Gastroesophageal sphincter (tissue), 4 donors: Measurements from ENCODE around the gene MSH3. TPM values are rescaled to one million over a fixed set of nuclear protein-coding genes. Genes with fewer than 3 reads are reported as not detected.

Source experiments
- ATAC-seq: fragments of 150-250 bp; one replicate; pipeline ENCODE4 v1.9.1; 2016; ENCODE audit warnings: mild to moderate bottlenecking, moderate library complexity
- H3K27ac ChIP-seq, 4 donors: fragments of 200-600 bp; sonication (generic) in 3 of 4; 1 replicate in 3 of 4; 2 replicates in 1 of 4; pipeline ENCODE4 v1.5.1; 2016 to 2019
- H3K27me3 ChIP-seq: fragments of 200-600 bp; sonication (generic); one replicate; pipeline ENCODE4 v1.5.1; 2019
- H3K36me3 ChIP-seq, 2 donors: fragments of 200-600 bp; sonication (generic); one replicate each; pipeline ENCODE4 v1.5.1; 2019; ENCODE audit warnings: control low read depth in 1 of 2
- H3K4me1 ChIP-seq, 3 donors: fragments of 200-600 bp; sonication (generic); 1 replicate in 2 of 3; 2 replicates in 1 of 3; pipeline ENCODE4 v1.5.1; 2016 to 2019; ENCODE audit warnings: control low read depth in 2 of 3
- H3K4me3 ChIP-seq, 2 donors: fragments of 200-600 bp; sonication (generic); one replicate each; pipeline ENCODE4 v1.5.1; 2019; ENCODE audit warnings: mild to moderate bottlenecking in 1 of 2, moderate library complexity in 1 of 2
- H3K9me3 ChIP-seq, 3 donors: fragments of 200-600 bp; sonication (generic); one replicate each; pipeline ENCODE4 v1.5.1; 2017 to 2019; ENCODE audit warnings: control low read depth in 2 of 3
- CTCF ChIP-seq, 4 experiments: fragments of 200-600 bp in 2 of 4; fragments of 450-650 bp in 2 of 4; sonication (generic) in 1 of 4; IDR thresholded peaks; one replicate each; pipeline ENCODE4 v1.5.1; 2017 to 2019; ENCODE audit warnings: antibody characterized with exemption in 4 of 4, mild to moderate bottlenecking in 2 of 4, moderate library complexity in 2 of 4
- EP300 ChIP-seq: sonication (generic); formaldehyde crosslinking; IDR thresholded peaks from one replicate; pipeline ENCODE4 v1.6.1; 2017; ENCODE audit warnings: antibody characterized with exemption, mild to moderate bottlenecking
- POLR2A ChIP-seq, 2 donors: fragments of 450-650 bp; IDR thresholded peaks; one replicate each; pipeline ENCODE4 v1.6.1; 2017; ENCODE audit warnings: antibody characterized with exemption in 2 of 2, mild to moderate bottlenecking in 2 of 2, moderate library complexity in 1 of 2
- POLR2AphosphoS5 ChIP-seq: sonication (generic); formaldehyde crosslinking; IDR thresholded peaks from one replicate; pipeline ENCODE4 v1.6.1; 2017; ENCODE audit warnings: antibody characterized with exemption
- WGBS, 2 donors: methylation state at CpG; one replicate each; pipeline ENCODE4 v1.1.5; 2018; ENCODE audit warnings: low coverage in 1 of 2; 5-methylcytosine and 5-hydroxymethylcytosine counted together
- total RNA-seq, 4 donors: library from RNA; depleted of rRNA; stranded (reverse); fragments of >200 nt; gene quantifications; one replicate each; pipeline ENCODE4 v1.1.0, GENCODE V29; 2016

MSH3 gene
- total RNA-seq, 4 donors from 2014 or later: 10.7 to 14.0 (median 12.0) TPM

GRCh38 chr5:80672140-80672736 lies 17.8 kb downstream of the MSH3 start:
- Histone ChIP-seq H3K4me3 (no peak overlapping the region), H3K4me1 (no peaks in the 10 kb centered on the region), H3K27me3 (no peaks in the 10 kb centered on the region), H3K36me3 (peaks cover 0 to 81% of the 10 kb centered on the region in 2 donors), H3K27ac (no peak overlapping the region), H3K9me3 (no peaks in the 10 kb centered on the region)
- 8 to 18% methylated on average over 7 of the region's 7 CpGs for WGBS, 2 donors
- peak; percentile 55 for ATAC-seq
- TF ChIP-seq CTCF (IDR thresholded peaks at IDR 0.05) (peak; percentile 58 to 75 (median 70)), EP300 (no peak), POLR2A (IDR thresholded peaks at IDR 0.05) (no peak), POLR2AphosphoS5 (no peak)

- Histone ChIP-seq H3K36me3 (peaks cover 0 to 66% of the 10 kb centered on the region in 2 donors), H3K4me3 (no peak overlapping the region), H3K4me1 (no peaks in the 10 kb centered on the region), H3K27ac (no peak overlapping the region), H3K9me3 (no peaks in the 10 kb centered on the region), H3K27me3 (no peaks in the 10 kb centered on the region)
- no peak for ATAC-seq
- WGBS, 2 donors: 51 to 72% methylated on average over 4 to 6 of the region's 6 CpGs
- TF ChIP-seq CTCF (IDR thresholded peaks at IDR 0.05) (no peak), POLR2A (IDR thresholded peaks at IDR 0.05) (no peak)
Observed at GRCh38 chr5:80676706-80677105, 22.3 kb downstream of the MSH3 start.

- no peak for ATAC-seq
- Histone ChIP-seq H3K27ac (no peak overlapping the region), H3K27me3 (no peaks in the 10 kb centered on the region), H3K4me1 (no peaks in the 10 kb centered on the region), H3K36me3 (peaks cover 0 to 3% of the 10 kb centered on the region in 2 donors), H3K4me3 (no peak overlapping the region), H3K9me3 (no peaks in the 10 kb centered on the region)
- TF ChIP-seq EP300: no peak
- no peak for TF ChIP-seq POLR2A (IDR thresholded peaks at IDR 0.05)
- TF ChIP-seq CTCF (IDR thresholded peaks at IDR 0.05): no peak
- TF ChIP-seq POLR2AphosphoS5: no peak
Observed at GRCh38 chr5:80686757-80687156, 32.3 kb downstream of the MSH3 start.

GRCh38 chr5:80688648-80689420 lies 34.4 kb downstream of the MSH3 start:
- no peaks in the 10 kb centered on the region for H3K4me1 ChIP-seq
- no peaks in the 10 kb centered on the region for H3K36me3 ChIP-seq
- TF ChIP-seq EP300 (no peak), POLR2AphosphoS5 (no peak), POLR2A (IDR thresholded peaks at IDR 0.05) (no peak), CTCF (IDR thresholded peaks at IDR 0.05) (no peak)
- no peak overlapping the region for H3K4me3 ChIP-seq
- no peak overlapping the region for H3K27ac ChIP-seq
- no peaks in the 10 kb centered on the region for H3K27me3 ChIP-seq
- H3K9me3 ChIP-seq: no peaks in the 10 kb centered on the region
- ATAC-seq: no peak
- 78 to 79% methylated on average over 4 of the region's 4 CpGs for WGBS, 2 donors

GRCh38 chr5:80689627-80690026 lies 35.2 kb downstream of the MSH3 start:
- no peaks in the 10 kb centered on the region for H3K27me3 ChIP-seq
- H3K4me3 ChIP-seq: no peak overlapping the region
- no peak overlapping the region for H3K27ac ChIP-seq
- TF ChIP-seq POLR2A (IDR thresholded peaks at IDR 0.05) (no peak), EP300 (no peak), CTCF (IDR thresholded peaks at IDR 0.05) (no peak), POLR2AphosphoS5 (no peak)
- no peaks in the 10 kb centered on the region for H3K9me3 ChIP-seq
- H3K36me3 ChIP-seq: no peaks in the 10 kb centered on the region
- H3K4me1 ChIP-seq: no peaks in the 10 kb centered on the region
- 44 to 79% methylated on average over 3 to 4 of the region's 4 CpGs for WGBS, 2 donors
- ATAC-seq: no peak
